ENCODE data around the gene HIP1. TPM values are rescaled to one million over a fixed set of nuclear protein-coding genes. Genes with fewer than 3 reads are reported as not detected.

The HIP1 gene
- total RNA-seq, 1 donor from 2014 or later = 12.5 TPM

GRCh38 chr7:75716992-75717626 is 21.6 kb downstream of the HIP1 start:
- H3K4me1 ChIP-seq (ENCODE audit: control insufficient read depth in 3 of 3, insufficient read depth in 3 of 3, low read length in 3 of 3) = peaks cover 10 to 15% (median 14%) of the 10 kb centered on the region in 3 donors

DNA sequence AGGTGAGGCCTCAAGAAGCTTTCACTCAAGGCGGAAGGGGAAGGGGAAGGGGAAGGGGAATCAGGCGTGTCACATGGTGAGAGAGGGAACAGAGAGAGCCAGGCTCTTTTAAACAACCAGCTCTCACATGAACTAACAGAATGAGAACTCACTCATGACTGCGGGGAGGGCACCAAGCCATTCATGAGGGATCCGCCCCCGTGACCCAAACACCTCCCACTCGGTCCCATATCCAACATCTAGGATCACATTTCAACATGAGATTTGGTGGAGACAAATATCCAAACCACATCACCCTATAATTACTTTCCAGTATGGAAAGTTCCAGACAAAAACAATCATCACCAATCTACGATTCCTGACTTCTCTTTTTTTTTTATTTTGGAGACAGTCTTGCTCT is 22.9 kb downstream of the HIP1 start:
- Histone ChIP-seq H3K27me3 (ENCODE audit: control insufficient read depth in 3 of 3, insufficient read depth in 3 of 3, low read length in 3 of 3) (no peaks in the 10 kb centered on the region), H3K9ac (ENCODE audit: low read depth in 1 of 3, low read length in 3 of 3) (no peak overlapping the region), H3K27ac (ENCODE audit: low read depth, low read length) (no peak overlapping the region), H3K36me3 (ENCODE audit: control insufficient read depth in 3 of 3, insufficient read depth in 3 of 3, low read length in 3 of 3) (no peaks in the 10 kb centered on the region), H3K9me3 (ENCODE audit: control insufficient read depth in 3 of 3, low read length in 3 of 3) (no peaks in the 10 kb centered on the region), H3K4me3 (ENCODE audit: low read length in 3 of 3) (no peak overlapping the region), H3K4me1 (ENCODE audit: control insufficient read depth in 3 of 3, insufficient read depth in 3 of 3, low read length in 3 of 3) (peaks cover 19 to 26% (median 22%) of the 10 kb centered on the region in 3 donors)

More at GRCh38 chr7:75716992-75717626, 21.6 kb downstream of the HIP1 start:
- Histone ChIP-seq H3K9me3 (ENCODE audit: control insufficient read depth in 3 of 3, low read length in 3 of 3) (no peaks in the 10 kb centered on the region), H3K27me3 (ENCODE audit: control insufficient read depth in 3 of 3, insufficient read depth in 3 of 3, low read length in 3 of 3) (no peaks in the 10 kb centered on the region), H3K4me3 (ENCODE audit: low read length in 3 of 3) (no peak overlapping the region), H3K9ac (ENCODE audit: low read depth in 1 of 3, low read length in 3 of 3) (no peak overlapping the region), H3K27ac (ENCODE audit: low read depth, low read length) (no peak overlapping the region), H3K36me3 (ENCODE audit: control insufficient read depth in 3 of 3, insufficient read depth in 3 of 3, low read length in 3 of 3) (no peaks in the 10 kb centered on the region)

DNA sequence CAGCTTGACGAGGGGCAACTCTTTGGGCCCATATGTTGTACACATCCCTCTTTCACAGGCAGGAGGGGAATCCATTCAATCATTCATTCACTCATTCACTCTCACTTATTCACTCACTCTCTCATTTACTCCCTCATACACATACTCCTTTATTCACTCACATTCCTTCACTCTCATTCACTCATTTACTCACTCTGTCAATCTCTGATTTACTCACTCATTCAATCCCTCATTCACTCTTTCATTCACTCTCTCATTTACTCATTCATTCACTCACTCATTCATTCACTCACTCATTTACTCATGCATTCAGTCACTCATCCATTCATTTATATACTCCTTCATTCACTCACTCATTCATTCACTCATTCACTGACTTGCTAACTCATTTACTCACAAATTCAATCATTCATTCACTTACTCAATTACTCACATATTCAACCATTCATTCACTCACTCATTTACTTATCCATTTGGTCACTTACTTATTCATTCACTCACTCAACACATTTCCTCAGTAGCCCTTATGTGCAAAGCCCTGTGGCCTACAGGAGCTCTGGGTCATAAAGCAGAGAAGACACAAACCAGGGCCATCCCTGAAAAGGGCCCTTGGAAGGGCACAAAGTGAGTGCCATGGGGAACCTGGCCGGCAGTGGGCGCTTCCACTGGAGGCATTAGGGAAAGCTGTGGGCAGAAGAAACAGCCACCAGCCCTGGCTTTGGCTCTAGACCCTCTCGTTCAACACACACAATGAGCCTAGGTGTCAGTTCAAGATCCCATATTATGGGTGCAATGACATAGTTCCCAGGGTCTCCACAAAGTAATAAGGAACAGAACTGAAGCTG is 26.0 kb downstream of the HIP1 start:
- no peak overlapping the region for H3K4me3 ChIP-seq (ENCODE audit: low read length in 3 of 3)
- H3K9me3 ChIP-seq (ENCODE audit: control insufficient read depth in 3 of 3, low read length in 3 of 3) = no peaks in the 10 kb centered on the region
- peaks cover 19 to 26% (median 22%) of the 10 kb centered on the region in 3 donors for H3K4me1 ChIP-seq (ENCODE audit: control insufficient read depth in 3 of 3, insufficient read depth in 3 of 3, low read length in 3 of 3)
- peak overlapping the region in 1 of 3 donors; percentile 33 for H3K9ac ChIP-seq (ENCODE audit: low read depth in 1 of 3, low read length in 3 of 3)
- H3K27ac ChIP-seq (ENCODE audit: low read depth, low read length) = peak overlapping the region; percentile 75
- no peaks in the 10 kb centered on the region for H3K27me3 ChIP-seq (ENCODE audit: control insufficient read depth in 3 of 3, insufficient read depth in 3 of 3, low read length in 3 of 3)
- H3K36me3 ChIP-seq (ENCODE audit: control insufficient read depth in 3 of 3, insufficient read depth in 3 of 3, low read length in 3 of 3) = no peaks in the 10 kb centered on the region

- no peaks in the 10 kb centered on the region for H3K27me3 ChIP-seq (ENCODE audit: control insufficient read depth in 3 of 3, insufficient read depth in 3 of 3, low read length in 3 of 3)
- H3K27ac ChIP-seq (ENCODE audit: low read depth, low read length) = peak overlapping the region; percentile 75
- no peaks in the 10 kb centered on the region for H3K36me3 ChIP-seq (ENCODE audit: control insufficient read depth in 3 of 3, insufficient read depth in 3 of 3, low read length in 3 of 3)
- peak overlapping the region; percentile 2 to 25 (median 17) for H3K4me3 ChIP-seq (ENCODE audit: low read length in 3 of 3)
- H3K4me1 ChIP-seq (ENCODE audit: control insufficient read depth in 3 of 3, insufficient read depth in 3 of 3, low read length in 3 of 3) = peaks cover 19 to 26% (median 22%) of the 10 kb centered on the region in 3 donors
- no peaks in the 10 kb centered on the region for H3K9me3 ChIP-seq (ENCODE audit: control insufficient read depth in 3 of 3, low read length in 3 of 3)
- H3K9ac ChIP-seq (ENCODE audit: low read depth in 1 of 3, low read length in 3 of 3) = peak overlapping the region in 2 of 3 donors; percentile 33 to 40
Measured at GRCh38 chr7:75711656-75712514, 26.9 kb downstream of the HIP1 start.

- Histone ChIP-seq H3K4me3 (ENCODE audit: low read length in 3 of 3) (no peak overlapping the region), H3K27ac (ENCODE audit: low read depth, low read length) (peak overlapping the region; percentile 75), H3K27me3 (ENCODE audit: control insufficient read depth in 3 of 3, insufficient read depth in 3 of 3, low read length in 3 of 3) (no peaks in the 10 kb centered on the region), H3K9ac (ENCODE audit: low read depth in 1 of 3, low read length in 3 of 3) (no peak overlapping the region), H3K9me3 (ENCODE audit: control insufficient read depth in 3 of 3, low read length in 3 of 3) (no peaks in the 10 kb centered on the region), H3K4me1 (ENCODE audit: control insufficient read depth in 3 of 3, insufficient read depth in 3 of 3, low read length in 3 of 3) (peaks cover 19 to 26% (median 22%) of the 10 kb centered on the region in 3 donors), H3K36me3 (ENCODE audit: control insufficient read depth in 3 of 3, insufficient read depth in 3 of 3, low read length in 3 of 3) (no peaks in the 10 kb centered on the region)
Measured at GRCh38 chr7:75711076-75711475, 27.7 kb downstream of the HIP1 start.

DNA sequence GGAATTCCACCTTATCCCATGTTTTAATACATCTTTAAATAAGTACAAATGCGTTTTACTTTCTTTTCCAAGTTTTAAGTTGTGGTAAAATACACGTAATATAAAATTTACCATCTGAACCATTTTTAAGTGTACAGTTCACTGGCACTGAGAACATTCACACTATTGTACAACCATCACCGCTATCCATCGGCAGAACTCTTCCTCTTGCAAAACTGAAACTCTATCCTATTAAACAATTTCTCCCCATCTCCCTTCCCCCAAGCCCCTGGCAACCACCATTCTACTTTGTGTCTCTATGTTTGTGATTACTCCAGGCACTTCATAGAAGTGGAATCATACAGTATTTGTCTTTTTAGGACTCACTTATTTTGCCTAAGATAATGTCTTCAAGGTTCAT is 33.8 kb downstream of the HIP1 start:
- no peak overlapping the region for H3K27ac ChIP-seq (ENCODE audit: low read depth, low read length)
- no peaks in the 10 kb centered on the region for H3K4me1 ChIP-seq (ENCODE audit: control insufficient read depth in 3 of 3, insufficient read depth in 3 of 3, low read length in 3 of 3)
- H3K9ac ChIP-seq (ENCODE audit: low read depth in 1 of 3, low read length in 3 of 3) = no peak overlapping the region
- peaks cover 0 to 2% (median 0%) of the 10 kb centered on the region in 3 donors for H3K36me3 ChIP-seq (ENCODE audit: control insufficient read depth in 3 of 3, insufficient read depth in 3 of 3, low read length in 3 of 3)
- no peaks in the 10 kb centered on the region for H3K9me3 ChIP-seq (ENCODE audit: control insufficient read depth in 3 of 3, low read length in 3 of 3)
- no peak overlapping the region for H3K4me3 ChIP-seq (ENCODE audit: low read length in 3 of 3)
- no peaks in the 10 kb centered on the region for H3K27me3 ChIP-seq (ENCODE audit: control insufficient read depth in 3 of 3, insufficient read depth in 3 of 3, low read length in 3 of 3)

- no peaks in the 10 kb centered on the region for H3K9me3 ChIP-seq (ENCODE audit: control insufficient read depth in 3 of 3, low read length in 3 of 3)
- H3K27me3 ChIP-seq (ENCODE audit: control insufficient read depth in 3 of 3, insufficient read depth in 3 of 3, low read length in 3 of 3) = no peaks in the 10 kb centered on the region
- H3K4me3 ChIP-seq (ENCODE audit: low read length in 3 of 3) = no peak overlapping the region
- H3K27ac ChIP-seq (ENCODE audit: low read depth, low read length) = no peak overlapping the region
- no peak overlapping the region for H3K9ac ChIP-seq (ENCODE audit: low read depth in 1 of 3, low read length in 3 of 3)
- no peaks in the 10 kb centered on the region for H3K4me1 ChIP-seq (ENCODE audit: control insufficient read depth in 3 of 3, insufficient read depth in 3 of 3, low read length in 3 of 3)
- H3K36me3 ChIP-seq (ENCODE audit: control insufficient read depth in 3 of 3, insufficient read depth in 3 of 3, low read length in 3 of 3) = peaks cover 0 to 2% (median 0%) of the 10 kb centered on the region in 3 donors
Measured at GRCh38 chr7:75702515-75702914, 36.2 kb downstream of the HIP1 start.

- Histone ChIP-seq H3K4me1 (ENCODE audit: control insufficient read depth in 3 of 3, insufficient read depth in 3 of 3, low read length in 3 of 3) (no peaks in the 10 kb centered on the region), H3K9ac (ENCODE audit: low read depth in 1 of 3, low read length in 3 of 3) (no peak overlapping the region), H3K4me3 (ENCODE audit: low read length in 3 of 3) (no peak overlapping the region), H3K27ac (ENCODE audit: low read depth, low read length) (no peak overlapping the region), H3K9me3 (ENCODE audit: control insufficient read depth in 3 of 3, low read length in 3 of 3) (no peaks in the 10 kb centered on the region), H3K27me3 (ENCODE audit: control insufficient read depth in 3 of 3, insufficient read depth in 3 of 3, low read length in 3 of 3) (no peaks in the 10 kb centered on the region), H3K36me3 (ENCODE audit: control insufficient read depth in 3 of 3, insufficient read depth in 3 of 3, low read length in 3 of 3) (peaks cover 0 to 2% (median 0%) of the 10 kb centered on the region in 3 donors)
Measured at GRCh38 chr7:75699993-75700392, 38.7 kb downstream of the HIP1 start.

GRCh38 chr7:75698358-75698757 is 40.4 kb downstream of the HIP1 start:
- Histone ChIP-seq H3K9ac (ENCODE audit: low read depth in 1 of 3, low read length in 3 of 3) (no peak overlapping the region), H3K36me3 (ENCODE audit: control insufficient read depth in 3 of 3, insufficient read depth in 3 of 3, low read length in 3 of 3) (peaks cover 0 to 2% (median 0%) of the 10 kb centered on the region in 3 donors), H3K4me1 (ENCODE audit: control insufficient read depth in 3 of 3, insufficient read depth in 3 of 3, low read length in 3 of 3) (no peaks in the 10 kb centered on the region), H3K27me3 (ENCODE audit: control insufficient read depth in 3 of 3, insufficient read depth in 3 of 3, low read length in 3 of 3) (no peaks in the 10 kb centered on the region), H3K9me3 (ENCODE audit: control insufficient read depth in 3 of 3, low read length in 3 of 3) (no peaks in the 10 kb centered on the region), H3K4me3 (ENCODE audit: low read length in 3 of 3) (no peak overlapping the region), H3K27ac (ENCODE audit: low read depth, low read length) (no peak overlapping the region)

Data from skeletal muscle tissue (tissue), 4 donors.